OCI-LY1 (cell line): ENCODE results near the gene TMEM52B.
A peak's percentile ranks its signal among the peaks of the same experiment; 100 is the strongest.

ENCODE experiments used
- H2AFZ ChIP-seq: fragments of 200-600 bp; sonication (generic), shearing (Covaris generic); 2 replicates; pipeline ENCODE4 v1.6.0; 2014; ENCODE audit warnings: antibody characterized with exemption, mild to moderate bottlenecking, low read length
- H3F3A ChIP-seq: fragments of 200-600 bp; sonication (generic), shearing (Covaris generic); 2 replicates; pipeline ENCODE4 v1.6.0; 2014; ENCODE audit warnings: mild to moderate bottlenecking, antibody characterized with exemption, low read length, moderate library complexity; ENCODE audit not compliant: insufficient read depth
- H3K27ac ChIP-seq: fragments of 200-600 bp; sonication (generic); 2 replicates; pipeline ENCODE4 v1.5.1; 2014; ENCODE audit warnings: low read length, mixed run types, mild to moderate bottlenecking, low read depth; ENCODE audit not compliant: poor library complexity, severe bottlenecking
- H3K27me3 ChIP-seq: fragments of 200-600 bp; sonication (generic); 2 replicates; pipeline ENCODE4 v1.6.0; 2014; ENCODE audit warnings: antibody characterized with exemption, mild to moderate bottlenecking, low read length, moderate library complexity; ENCODE audit not compliant: insufficient read depth
- H3K36me3 ChIP-seq: fragments of 200-600 bp; sonication (generic); 2 replicates; pipeline ENCODE4 v1.6.1; 2014; ENCODE audit warnings: mild to moderate bottlenecking, antibody characterized with exemption, low read length, moderate library complexity, mixed read lengths; ENCODE audit not compliant: insufficient read depth
- H3K4me1 ChIP-seq: fragments of 200-600 bp; sonication (generic); 2 replicates; pipeline ENCODE4 v1.5.1; 2014; ENCODE audit warnings: mild to moderate bottlenecking, low read length, moderate library complexity; ENCODE audit not compliant: insufficient read depth, severe bottlenecking
- H3K4me2 ChIP-seq: fragments of 200-600 bp; sonication (generic), shearing (Covaris generic); 2 replicates; pipeline ENCODE4 v1.6.1; 2014; ENCODE audit warnings: low read length
- H3K4me3 ChIP-seq: fragments of 200-600 bp; sonication (generic); 2 replicates; pipeline ENCODE4 v1.5.1; 2014; ENCODE audit warnings: low read length, low read depth, mild to moderate bottlenecking, mixed read lengths; ENCODE audit not compliant: poor library complexity, severe bottlenecking
- H3K79me2 ChIP-seq: fragments of 200-600 bp; shearing (Covaris generic); 2 replicates; pipeline ENCODE4 v1.6.1; 2016; ENCODE audit warnings: mixed run types, low read length, mixed read lengths; ENCODE audit not compliant: insufficient read depth
- H3K9ac ChIP-seq: fragments of 200-600 bp; sonication (generic), shearing (Covaris generic); 2 replicates; pipeline ENCODE4 v1.6.1; 2014; ENCODE audit warnings: mild to moderate bottlenecking, low read length, mixed read lengths
- H3K9me2 ChIP-seq: fragments of 200-600 bp; sonication (generic), shearing (Covaris generic); 2 replicates; pipeline ENCODE4 v1.6.1; 2014; ENCODE audit warnings: low read depth, mild to moderate bottlenecking, low read length, mixed read lengths
- H3K9me3 ChIP-seq: fragments of 200-600 bp; shearing (Covaris generic); 2 replicates; pipeline ENCODE4 v1.6.1; 2014; ENCODE audit warnings: low read length, mixed read lengths
- H4K20me1 ChIP-seq: fragments of 200-600 bp; sonication (generic), shearing (Covaris generic); 2 replicates; pipeline ENCODE4 v1.6.0; 2016; ENCODE audit warnings: mild to moderate bottlenecking, low read length; ENCODE audit not compliant: insufficient read depth
- CTCF ChIP-seq: fragments of 200-600 bp; sonication (generic), shearing (Covaris generic); IDR thresholded peaks from 2 replicates; pipeline ENCODE4 v1.5.1; 2017; ENCODE audit warnings: mild to moderate bottlenecking, antibody characterized with exemption, low read length, moderate library complexity, mixed read lengths
- EZH2 ChIP-seq: fragments of 200-600 bp; sonication (generic), shearing (Covaris generic); IDR thresholded peaks from 2 replicates; pipeline ENCODE4 v1.8.0; 2017; ENCODE audit warnings: borderline replicate concordance, mixed run types, mild to moderate bottlenecking, antibody characterized with exemption, low read length, moderate library complexity, mixed read lengths

Gene TMEM52B

GRCh38 chr12:10226086-10226485 is 47.3 kb downstream of the TMEM52B start:
- H2AFZ ChIP-seq = no peak overlapping the region
- no peak overlapping the region for H3K4me2 ChIP-seq
- H3K4me1 ChIP-seq = peaks cover 54% of the 10 kb centered on the region
- H3F3A ChIP-seq = 0 out of 2 replicates have a peak, but pooled peaks cover 4% of the 10 kb centered on the region
- peaks cover 48% of the 10 kb centered on the region for H3K36me3 ChIP-seq
- H3K27ac ChIP-seq = peak overlapping the region; percentile 100
- TF ChIP-seq EZH2 = no peak
- no peak for TF ChIP-seq CTCF
- H3K27me3 ChIP-seq = no peaks in the 10 kb centered on the region
- H4K20me1 ChIP-seq = no peaks in the 10 kb centered on the region
- H3K9me3 ChIP-seq = no peaks in the 10 kb centered on the region
- H3K4me3 ChIP-seq = no peak overlapping the region
- H3K9me2 ChIP-seq = no peaks in the 10 kb centered on the region
- peak overlapping the region; percentile 64; the same call in 1 of the 2 replicates for H3K9ac ChIP-seq
- H3K79me2 ChIP-seq = no peaks in the 10 kb centered on the region

GRCh38 chr12:10226731-10227130 is 47.9 kb downstream of the TMEM52B start:
- H3K4me1 ChIP-seq = peaks cover 54% of the 10 kb centered on the region
- no peaks in the 10 kb centered on the region for H3K9me3 ChIP-seq
- H3F3A ChIP-seq = 0 out of 2 replicates have a peak, but pooled peaks cover 4% of the 10 kb centered on the region
- peak overlapping the region; percentile 36 for H3K4me3 ChIP-seq
- no peaks in the 10 kb centered on the region for H3K9me2 ChIP-seq
- no peaks in the 10 kb centered on the region for H4K20me1 ChIP-seq
- H3K79me2 ChIP-seq = no peaks in the 10 kb centered on the region
- peak overlapping the region; percentile 64; the same call in 1 of the 2 replicates for H3K9ac ChIP-seq
- H3K4me2 ChIP-seq = peak overlapping the region; percentile 54
- no peak overlapping the region for H2AFZ ChIP-seq
- H3K27ac ChIP-seq = peak overlapping the region; percentile 100
- TF ChIP-seq CTCF (no peak), EZH2 (no peak)
- H3K36me3 ChIP-seq = peaks cover 47% of the 10 kb centered on the region
- H3K27me3 ChIP-seq = no peaks in the 10 kb centered on the region

GRCh38 chr12:10227648-10228047 is 48.8 kb downstream of the TMEM52B start:
- H3K79me2 ChIP-seq = no peaks in the 10 kb centered on the region
- H3K9me3 ChIP-seq = no peaks in the 10 kb centered on the region
- H4K20me1 ChIP-seq = no peaks in the 10 kb centered on the region
- H3K4me2 ChIP-seq = peak overlapping the region; percentile 54
- H3K9me2 ChIP-seq = no peaks in the 10 kb centered on the region
- H3K9ac ChIP-seq = peak overlapping the region; percentile 64
- peak overlapping the region; percentile 36 for H3K4me3 ChIP-seq
- peaks cover 46% of the 10 kb centered on the region for H3K4me1 ChIP-seq
- H3F3A ChIP-seq = 0 out of 2 replicates have a peak, but pooled peaks cover 4% of the 10 kb centered on the region
- no peak overlapping the region for H2AFZ ChIP-seq
- peak overlapping the region; percentile 100 for H3K27ac ChIP-seq
- TF ChIP-seq CTCF (no peak), EZH2 (no peak)
- peaks cover 40% of the 10 kb centered on the region for H3K36me3 ChIP-seq
- H3K27me3 ChIP-seq = no peaks in the 10 kb centered on the region
